Lower lobe of right lung (tissue), 2 donors: ENCODE results near the gene KIAA2012. TPM values are rescaled to one million over a fixed set of nuclear protein-coding genes. Genes with fewer than 3 reads are reported as not detected.
A peak's percentile ranks its signal among the peaks of the same experiment; 100 is the strongest.

Experiments
- ATAC-seq, 2 donors: fragments of 200-7000 bp; cut with Tn5 transposase; one replicate each; pipeline ENCODE4 v1.9.1; 2020 to 2022; ENCODE audit warnings: mild to moderate bottlenecking in 2 of 2, moderate library complexity in 2 of 2
- DNase-seq: peaks from one replicate; pipeline ENCODE4 v3.0.0-alpha.2; 2020
- H3K27ac ChIP-seq: fragments of 200-600 bp; one replicate; pipeline ENCODE4 v1.8.0; 2022
- H3K27me3 ChIP-seq: fragments of 200-600 bp; one replicate; pipeline ENCODE4 v1.8.0; 2022; ENCODE audit warnings: low read depth
- H3K36me3 ChIP-seq: fragments of 200-600 bp; one replicate; pipeline ENCODE4 v1.8.0; 2022; ENCODE audit warnings: mild to moderate bottlenecking
- H3K4me1 ChIP-seq: fragments of 200-600 bp; one replicate; pipeline ENCODE4 v1.8.0; 2022
- H3K4me3 ChIP-seq: fragments of 200-600 bp; one replicate; pipeline ENCODE4 v1.8.0; 2022; ENCODE audit warnings: mild to moderate bottlenecking
- H3K9me3 ChIP-seq: fragments of 200-600 bp; one replicate; pipeline ENCODE4 v1.8.0; 2022
- CTCF ChIP-seq: fragments of 200-600 bp; IDR thresholded peaks from one replicate; pipeline ENCODE4 v1.8.0; 2022; ENCODE audit warnings: antibody characterized with exemption, mild to moderate bottlenecking
- intact Hi-C: fragments of 100-400 bp; cut with DNase I; formaldehyde crosslinking; loops from one replicate; pipeline ENCODE4 v1.11.0; 2022
- total RNA-seq: library from RNA; stranded (reverse); fragmentation: NEBNext Ultra II Directional; extraction: Animal tissue kit (Norgen Biotek cat#: 25700); gene quantifications from one replicate; pipeline ENCODE4 v1.2.1, GENCODE V29; 2021
- donor health status: DM: no; HTN: yes; CAD: no; lungs with severe emphysema.

Gene KIAA2012
- total RNA-seq, 1 donor from 2014 or later = 2.8 TPM

DNA sequence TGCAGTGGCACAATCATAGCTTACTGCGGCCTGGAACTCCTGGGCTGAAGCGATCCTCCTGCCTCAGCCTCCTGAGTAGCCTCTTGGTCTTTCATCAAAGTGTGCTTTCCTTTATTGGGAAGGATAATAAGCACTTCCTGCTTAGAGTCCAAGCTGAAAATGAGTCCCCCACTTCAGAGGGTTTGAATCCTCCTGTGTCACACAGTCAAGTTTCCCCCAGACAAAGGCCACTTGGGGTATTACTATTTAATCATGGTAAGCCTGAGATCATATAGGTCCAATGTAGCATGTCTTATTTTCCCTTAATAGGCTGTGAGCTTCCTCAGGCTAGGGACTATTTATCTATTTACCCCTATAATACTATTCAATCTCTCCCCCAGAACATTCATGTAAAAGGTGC is 11.4 kb upstream of the KIAA2012 start:
- DNase-seq = no peak
- intact Hi-C loops = no loop called here
- H3K27me3 ChIP-seq = no peaks in the 10 kb centered on the region

DNA sequence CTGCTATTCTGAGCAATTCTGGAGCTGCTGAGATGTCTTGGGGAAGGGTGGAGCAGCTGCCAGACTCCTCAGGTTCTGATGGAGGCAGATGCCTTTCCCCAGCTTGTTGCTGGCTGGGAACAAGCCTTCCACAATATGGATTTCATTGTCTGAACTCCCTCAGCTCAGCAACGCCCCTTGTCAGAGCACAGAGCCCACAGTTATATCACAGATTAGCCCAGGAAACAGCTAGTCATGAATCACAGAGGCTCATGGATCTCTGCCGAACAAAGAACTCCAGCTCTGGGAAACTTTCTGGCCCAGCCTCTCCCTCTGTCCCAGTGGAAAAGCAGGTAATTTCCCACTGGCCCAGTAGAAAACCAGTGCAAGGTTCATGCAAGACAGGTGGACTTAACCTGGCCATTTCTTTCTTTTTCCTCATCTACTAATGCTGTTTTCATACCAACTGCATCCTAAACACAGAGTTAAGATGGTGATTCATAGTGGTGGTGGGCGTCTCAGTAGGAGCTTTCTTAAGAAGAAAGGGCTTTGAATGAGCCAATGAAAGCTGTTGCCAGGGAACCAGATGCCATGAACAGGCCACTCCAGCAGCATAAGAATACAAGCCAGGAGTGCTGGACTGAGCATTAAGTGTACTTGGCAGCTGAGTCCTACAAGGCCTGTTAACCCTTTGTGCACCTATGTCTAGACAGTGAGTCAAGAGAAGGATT is 8.7 kb upstream of the KIAA2012 start:
- Histone ChIP-seq H3K4me1 (peaks cover 11% of the 10 kb centered on the region), H3K9me3 (no peaks in the 10 kb centered on the region), H3K27ac (no peak overlapping the region), H3K27me3 (no peaks in the 10 kb centered on the region), H3K36me3 (no peaks in the 10 kb centered on the region), H3K4me3 (no peak overlapping the region)
- DNase-seq = no peak
- peak; percentile 88 to 91 for ATAC-seq
- intact Hi-C loops = no loop called here
- no peak for TF ChIP-seq CTCF

More for the DNA sequence above, 11.4 kb upstream of the KIAA2012 start:
- no peak overlapping the region for H3K27ac ChIP-seq
- H3K9me3 ChIP-seq = no peaks in the 10 kb centered on the region
- no peak for ATAC-seq
- H3K4me3 ChIP-seq = no peak overlapping the region
- H3K36me3 ChIP-seq = no peaks in the 10 kb centered on the region
- TF ChIP-seq CTCF = no peak
- H3K4me1 ChIP-seq = peaks cover 11% of the 10 kb centered on the region

- Histone ChIP-seq H3K27me3 (no peaks in the 10 kb centered on the region), H3K36me3 (no peaks in the 10 kb centered on the region), H3K4me1 (peaks cover 11% of the 10 kb centered on the region), H3K9me3 (no peaks in the 10 kb centered on the region), H3K4me3 (no peak overlapping the region), H3K27ac (no peak overlapping the region)
- intact Hi-C loops = no loop called here
- TF ChIP-seq CTCF = no peak
- no peak for ATAC-seq
- no peak for DNase-seq
These were observed 8.2 kb upstream of the KIAA2012 start for GRCh38 chr2:202064881-202065230.

GRCh38 chr2:202065876-202066275 is 7.2 kb upstream of the KIAA2012 start:
- ATAC-seq (no peak), DNase-seq (no peak)
- no peak for TF ChIP-seq CTCF
- Histone ChIP-seq H3K4me1 (peaks cover 11% of the 10 kb centered on the region), H3K9me3 (no peaks in the 10 kb centered on the region), H3K27ac (no peak overlapping the region), H3K4me3 (no peak overlapping the region), H3K27me3 (no peaks in the 10 kb centered on the region), H3K36me3 (no peaks in the 10 kb centered on the region)
- intact Hi-C loops = no loop called here

GRCh38 chr2:202066875-202067274 is 6.2 kb upstream of the KIAA2012 start:
- Histone ChIP-seq H3K9me3 (no peaks in the 10 kb centered on the region), H3K27me3 (no peaks in the 10 kb centered on the region), H3K36me3 (no peaks in the 10 kb centered on the region), H3K4me1 (peaks cover 11% of the 10 kb centered on the region), H3K4me3 (no peak overlapping the region), H3K27ac (no peak overlapping the region)
- DNase-seq = no peak
- ATAC-seq = no peak
- TF ChIP-seq CTCF = no peak
- intact Hi-C loops = no loop called here
